ENCODE data around the gene SLC16A5. TPM values are rescaled to one million over a fixed set of nuclear protein-coding genes. Genes with fewer than 3 reads are reported as not detected.
"Not testable (repeated sequence)": the region's sequence is repeated elsewhere in the genome, so short reads cannot be mapped to it uniquely, and the experiment has no call there.

SLC16A5 gene
- polyA plus RNA-seq, 4 donors = 23.5 to 35.4 (median 32.2) TPM

DNA sequence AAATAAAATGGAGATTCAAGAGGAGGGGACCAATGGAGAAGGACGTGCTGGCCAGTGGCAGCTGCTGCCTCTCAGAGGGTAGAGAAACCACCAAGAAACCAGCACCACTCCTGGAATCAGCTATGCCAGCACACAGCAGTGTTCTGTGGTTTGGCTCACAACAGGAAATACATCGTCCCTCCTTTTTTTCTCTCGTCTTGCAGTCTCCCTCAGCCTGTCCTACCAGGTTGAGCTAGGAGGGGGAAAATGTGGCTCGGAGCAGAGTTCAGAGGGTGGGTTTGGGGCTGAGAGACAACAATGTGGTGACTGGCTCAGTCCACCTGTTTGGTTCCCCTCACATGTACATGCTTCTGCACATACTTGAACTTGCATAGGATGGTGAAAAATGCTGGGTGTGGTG is 19.9 kb upstream of the SLC16A5 start:
- FAIRE-seq (no peak), DNase-seq (no peak)
- no peaks in the 10 kb centered on the region for H3K4me1 ChIP-seq (ENCODE audit: control insufficient read depth in 3 of 3, insufficient read depth in 2 of 3, low read depth in 1 of 3, low read length in 2 of 3)
- H3K9me3 ChIP-seq (ENCODE audit: control insufficient read depth in 2 of 2, insufficient read depth in 1 of 2, low read depth in 1 of 2, low read length in 1 of 2) = no peaks in the 10 kb centered on the region
- H3K27ac ChIP-seq (ENCODE audit: low read depth in 1 of 3, low read length in 2 of 3) = no peak overlapping the region
- 57 to 75% (median 60%) methylated on average over 4 of the region's 4 CpGs for WGBS, 3 donors
- no peaks in the 10 kb centered on the region for H3K27me3 ChIP-seq (ENCODE audit: control insufficient read depth in 3 of 3, insufficient read depth in 3 of 3, low read length in 3 of 3)
- no peak overlapping the region for H3K4me3 ChIP-seq (ENCODE audit: low read depth in 1 of 3, low read length in 3 of 3)
- H3K36me3 ChIP-seq (ENCODE audit: control insufficient read depth in 3 of 3, insufficient read depth in 2 of 3, low read depth in 1 of 3, low read length in 3 of 3) = peaks cover 2 to 28% (median 3%) of the 10 kb centered on the region in 3 donors

DNA sequence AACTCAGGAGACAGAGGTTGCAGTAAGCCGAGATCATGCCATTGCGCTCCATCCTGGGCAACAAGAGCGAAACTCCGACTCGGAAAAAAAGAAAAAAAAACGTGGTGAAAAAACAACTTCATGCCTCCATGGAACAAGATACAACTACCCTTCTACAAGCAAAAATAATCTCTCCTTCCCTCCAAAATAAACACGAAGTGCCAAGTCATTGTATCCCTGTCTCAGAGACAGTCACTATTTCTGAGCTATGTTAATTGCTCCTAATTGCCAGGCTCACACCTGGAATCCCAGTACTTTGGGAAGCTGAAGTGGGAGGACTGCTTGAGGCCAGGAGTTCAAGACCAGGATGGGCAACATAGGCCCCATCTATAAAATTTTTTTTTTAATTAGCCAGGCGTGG is 19.0 kb upstream of the SLC16A5 start:
- Histone ChIP-seq H3K9me3 (ENCODE audit: control insufficient read depth in 2 of 2, insufficient read depth in 1 of 2, low read depth in 1 of 2, low read length in 1 of 2) (no peaks in the 10 kb centered on the region), H3K4me3 (ENCODE audit: low read depth in 1 of 3, low read length in 3 of 3) (no peak overlapping the region), H3K4me1 (ENCODE audit: control insufficient read depth in 3 of 3, insufficient read depth in 2 of 3, low read depth in 1 of 3, low read length in 2 of 3) (peaks cover 0 to under 1% (median 0%) of the 10 kb centered on the region in 3 donors), H3K27ac (ENCODE audit: low read depth in 1 of 3, low read length in 2 of 3) (no peak overlapping the region), H3K27me3 (ENCODE audit: control insufficient read depth in 3 of 3, insufficient read depth in 3 of 3, low read length in 3 of 3) (no peaks in the 10 kb centered on the region), H3K36me3 (ENCODE audit: control insufficient read depth in 3 of 3, insufficient read depth in 2 of 3, low read depth in 1 of 3, low read length in 3 of 3) (peaks cover 0 to 19% (median 3%) of the 10 kb centered on the region in 3 donors)
- DNase-seq = no peak
- 80 to 85% (median 83%) methylated on average over 8 of the region's 8 CpGs for WGBS, 3 donors
- no peak for FAIRE-seq

DNA sequence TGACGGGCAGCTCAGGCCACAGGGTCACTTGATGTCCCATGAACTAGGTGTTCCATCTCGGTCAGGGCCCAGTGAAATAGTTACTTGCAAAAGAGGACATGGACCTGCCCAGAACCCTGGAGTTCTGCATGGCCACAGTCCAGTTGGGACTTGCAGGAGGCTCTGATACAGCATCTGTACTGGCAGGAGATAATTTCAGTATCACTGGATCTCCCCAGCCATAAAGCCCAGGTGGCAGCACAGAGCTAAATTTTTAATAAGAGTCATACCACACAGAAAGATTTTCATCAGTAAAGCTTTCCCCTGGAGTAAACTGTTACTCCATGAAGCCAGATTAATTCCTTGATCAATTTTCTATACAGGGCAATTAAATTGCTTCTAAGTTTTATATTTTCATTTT is 18.0 kb upstream of the SLC16A5 start:
- Histone ChIP-seq H3K9me3 (ENCODE audit: control insufficient read depth in 2 of 2, insufficient read depth in 1 of 2, low read depth in 1 of 2, low read length in 1 of 2) (no peaks in the 10 kb centered on the region), H3K27me3 (ENCODE audit: control insufficient read depth in 3 of 3, insufficient read depth in 3 of 3, low read length in 3 of 3) (no peaks in the 10 kb centered on the region), H3K4me3 (ENCODE audit: low read depth in 1 of 3, low read length in 3 of 3) (no peak overlapping the region), H3K4me1 (ENCODE audit: control insufficient read depth in 3 of 3, insufficient read depth in 2 of 3, low read depth in 1 of 3, low read length in 2 of 3) (peaks cover 0 to 8% (median 0%) of the 10 kb centered on the region in 3 donors), H3K36me3 (ENCODE audit: control insufficient read depth in 3 of 3, insufficient read depth in 2 of 3, low read depth in 1 of 3, low read length in 3 of 3) (peaks cover 0 to 8% (median 0%) of the 10 kb centered on the region in 3 donors), H3K27ac (ENCODE audit: low read depth in 1 of 3, low read length in 2 of 3) (no peak overlapping the region)
- DNase-seq (peak; percentile 20 to 55), FAIRE-seq (no peak)
- WGBS, 3 donors = 70 to 90% (median 88%) methylated on average over 2 of the region's 2 CpGs

DNA sequence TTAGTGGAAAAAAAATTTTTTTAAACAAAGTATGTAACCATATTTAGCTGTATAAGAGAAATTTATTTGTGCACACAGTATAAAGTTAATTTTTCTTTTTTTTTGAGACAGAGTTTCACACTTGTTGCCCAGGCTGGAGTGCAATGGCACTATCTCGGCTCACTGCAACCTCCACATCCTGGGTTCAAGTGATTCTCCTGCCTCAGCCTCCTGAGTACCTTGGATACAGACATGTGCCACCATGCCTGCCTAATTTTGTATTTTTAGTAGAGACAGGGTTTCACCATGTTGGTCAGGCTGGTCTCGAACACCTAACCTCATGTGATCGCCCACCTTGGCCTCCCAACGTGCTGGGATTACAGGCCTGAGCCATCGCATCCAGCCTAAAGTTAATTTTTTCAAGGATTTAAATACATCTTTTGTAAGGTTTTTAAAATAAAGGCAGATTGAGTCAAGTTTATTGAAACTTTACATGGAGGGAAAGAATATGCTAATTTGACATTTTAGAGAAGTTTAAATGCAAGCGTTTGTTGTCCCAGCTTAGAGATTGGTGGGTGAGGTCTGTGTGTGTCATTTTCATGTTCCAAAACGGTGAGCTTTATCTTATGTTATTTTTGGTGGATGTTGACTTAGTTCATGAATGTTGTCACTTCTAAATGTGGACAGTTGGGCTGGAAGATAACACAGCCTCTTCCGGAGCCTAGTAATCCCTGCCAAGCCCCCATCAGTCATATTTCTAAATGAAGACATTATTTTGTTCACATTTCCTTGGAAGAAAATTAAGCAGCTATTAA is 16.1 kb upstream of the SLC16A5 start:
- not testable (repeated sequence) for FAIRE-seq; H3K4me1 ChIP-seq (ENCODE audit: control insufficient read depth in 3 of 3, insufficient read depth in 2 of 3, low read depth in 1 of 3, low read length in 2 of 3); H3K36me3 ChIP-seq (ENCODE audit: control insufficient read depth in 3 of 3, insufficient read depth in 2 of 3, low read depth in 1 of 3, low read length in 3 of 3); DNase-seq; H3K27me3 ChIP-seq (ENCODE audit: control insufficient read depth in 3 of 3, insufficient read depth in 3 of 3, low read length in 3 of 3); H3K9me3 ChIP-seq (ENCODE audit: control insufficient read depth in 2 of 2, insufficient read depth in 1 of 2, low read depth in 1 of 2, low read length in 1 of 2); H3K4me3 ChIP-seq (ENCODE audit: low read depth in 1 of 3, low read length in 3 of 3); H3K27ac ChIP-seq (ENCODE audit: low read depth in 1 of 3, low read length in 2 of 3)
- 86 to 95% (median 88%) methylated on average over 8 of the region's 8 CpGs for WGBS, 3 donors

DNA sequence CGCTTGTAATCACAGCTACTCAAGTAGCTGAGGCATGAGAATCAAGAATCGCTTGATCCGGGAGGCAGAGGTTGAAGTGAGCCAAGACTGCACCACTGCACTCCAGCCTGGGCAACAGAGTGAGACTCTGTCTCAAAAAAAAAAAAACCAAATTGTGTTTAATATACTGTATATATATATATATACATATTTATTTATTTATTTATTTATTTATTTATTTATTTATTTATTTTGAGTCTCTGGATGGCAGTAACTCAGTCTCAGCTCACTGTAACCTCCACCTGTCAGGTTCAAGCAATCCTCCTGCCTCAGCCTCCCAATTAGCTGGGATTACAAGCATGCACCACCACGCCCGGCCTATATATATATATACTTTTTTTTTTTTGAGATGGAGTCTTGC is 14.8 kb upstream of the SLC16A5 start:
- DNase-seq; H3K27ac ChIP-seq (ENCODE audit: low read depth in 1 of 3, low read length in 2 of 3); H3K4me3 ChIP-seq (ENCODE audit: low read depth in 1 of 3, low read length in 3 of 3); H3K27me3 ChIP-seq (ENCODE audit: control insufficient read depth in 3 of 3, insufficient read depth in 3 of 3, low read length in 3 of 3); H3K36me3 ChIP-seq (ENCODE audit: control insufficient read depth in 3 of 3, insufficient read depth in 2 of 3, low read depth in 1 of 3, low read length in 3 of 3); H3K9me3 ChIP-seq (ENCODE audit: control insufficient read depth in 2 of 2, insufficient read depth in 1 of 2, low read depth in 1 of 2, low read length in 1 of 2); FAIRE-seq: not testable (repeated sequence)
- WGBS, 3 donors = 93 to 99% (median 97%) methylated on average over 5 of the region's 5 CpGs
- peaks cover 0 to 17% (median 3%) of the 10 kb centered on the region in 3 donors for H3K4me1 ChIP-seq (ENCODE audit: control insufficient read depth in 3 of 3, insufficient read depth in 2 of 3, low read depth in 1 of 3, low read length in 2 of 3)

DNA sequence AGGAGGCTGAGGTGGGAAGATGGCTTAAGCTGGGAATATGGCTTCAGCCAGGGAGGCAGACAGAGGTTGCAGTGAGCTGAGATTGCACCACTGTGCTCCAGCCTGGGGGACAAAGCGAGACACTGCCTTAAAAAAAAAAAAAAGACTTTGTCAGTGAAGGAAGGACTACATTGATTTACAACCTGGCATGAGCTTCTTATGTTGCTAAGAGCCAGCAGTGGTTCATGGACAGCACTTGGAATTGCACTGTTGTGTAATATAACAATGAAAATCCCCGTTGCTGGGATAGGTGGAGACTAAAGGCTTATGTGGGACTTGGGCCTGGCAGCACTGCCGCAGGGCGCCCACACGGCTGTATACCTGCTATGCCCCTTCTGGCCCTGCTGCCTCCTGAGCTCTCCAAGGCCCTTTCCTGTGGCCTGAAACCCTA is 14.1 kb upstream of the SLC16A5 start:
- Histone ChIP-seq H3K4me3 (ENCODE audit: low read depth in 1 of 3, low read length in 3 of 3) (no peak overlapping the region), H3K9me3 (ENCODE audit: control insufficient read depth in 2 of 2, insufficient read depth in 1 of 2, low read depth in 1 of 2, low read length in 1 of 2) (no peaks in the 10 kb centered on the region), H3K27me3 (ENCODE audit: control insufficient read depth in 3 of 3, insufficient read depth in 3 of 3, low read length in 3 of 3) (no peaks in the 10 kb centered on the region), H3K27ac (ENCODE audit: low read depth in 1 of 3, low read length in 2 of 3) (peak overlapping the region in 1 of 3 donors; percentile 35), H3K4me1 (ENCODE audit: control insufficient read depth in 3 of 3, insufficient read depth in 2 of 3, low read depth in 1 of 3, low read length in 2 of 3) (peaks cover 5 to 24% (median 7%) of the 10 kb centered on the region in 3 donors), H3K36me3 (ENCODE audit: control insufficient read depth in 3 of 3, insufficient read depth in 2 of 3, low read depth in 1 of 3, low read length in 3 of 3) (no peaks in the 10 kb centered on the region)
- no peak for FAIRE-seq
- peak in 1 of 2 donors; percentile 80 for DNase-seq
- WGBS, 3 donors = 74 to 78% (median 78%) methylated on average over 5 of the region's 5 CpGs

DNA sequence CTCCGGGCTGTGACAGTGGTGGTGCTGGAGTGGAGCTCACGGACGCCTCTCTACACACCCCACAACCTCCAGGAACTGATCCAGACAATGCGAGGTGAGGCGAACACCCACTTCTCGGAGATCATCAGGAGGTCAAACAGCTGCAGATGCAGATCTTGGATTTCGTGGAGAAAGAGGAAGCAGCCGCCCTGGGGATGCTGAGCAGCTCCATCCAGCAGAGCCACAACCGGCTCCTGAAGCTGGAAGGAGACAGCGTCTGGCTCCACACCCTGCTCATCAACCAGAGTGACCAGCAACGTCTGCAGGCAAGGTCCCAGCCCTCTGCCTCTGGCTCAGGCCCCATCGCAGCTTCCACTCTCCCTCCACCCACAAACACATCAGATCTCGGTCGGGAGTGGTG is 13.2 kb upstream of the SLC16A5 start:
- DNase-seq = no peak
- Histone ChIP-seq H3K27me3 (ENCODE audit: control insufficient read depth in 3 of 3, insufficient read depth in 3 of 3, low read length in 3 of 3) (no peaks in the 10 kb centered on the region), H3K4me3 (ENCODE audit: low read depth in 1 of 3, low read length in 3 of 3) (no peak overlapping the region), H3K4me1 (ENCODE audit: control insufficient read depth in 3 of 3, insufficient read depth in 2 of 3, low read depth in 1 of 3, low read length in 2 of 3) (peaks cover 5 to 33% (median 7%) of the 10 kb centered on the region in 3 donors), H3K27ac (ENCODE audit: low read depth in 1 of 3, low read length in 2 of 3) (no peak overlapping the region), H3K9me3 (ENCODE audit: control insufficient read depth in 2 of 2, insufficient read depth in 1 of 2, low read depth in 1 of 2, low read length in 1 of 2) (no peaks in the 10 kb centered on the region), H3K36me3 (ENCODE audit: control insufficient read depth in 3 of 3, insufficient read depth in 2 of 3, low read depth in 1 of 3, low read length in 3 of 3) (no peaks in the 10 kb centered on the region)
- no peak for FAIRE-seq
- 78 to 90% (median 88%) methylated on average over 14 of the region's 14 CpGs for WGBS, 3 donors

DNA sequence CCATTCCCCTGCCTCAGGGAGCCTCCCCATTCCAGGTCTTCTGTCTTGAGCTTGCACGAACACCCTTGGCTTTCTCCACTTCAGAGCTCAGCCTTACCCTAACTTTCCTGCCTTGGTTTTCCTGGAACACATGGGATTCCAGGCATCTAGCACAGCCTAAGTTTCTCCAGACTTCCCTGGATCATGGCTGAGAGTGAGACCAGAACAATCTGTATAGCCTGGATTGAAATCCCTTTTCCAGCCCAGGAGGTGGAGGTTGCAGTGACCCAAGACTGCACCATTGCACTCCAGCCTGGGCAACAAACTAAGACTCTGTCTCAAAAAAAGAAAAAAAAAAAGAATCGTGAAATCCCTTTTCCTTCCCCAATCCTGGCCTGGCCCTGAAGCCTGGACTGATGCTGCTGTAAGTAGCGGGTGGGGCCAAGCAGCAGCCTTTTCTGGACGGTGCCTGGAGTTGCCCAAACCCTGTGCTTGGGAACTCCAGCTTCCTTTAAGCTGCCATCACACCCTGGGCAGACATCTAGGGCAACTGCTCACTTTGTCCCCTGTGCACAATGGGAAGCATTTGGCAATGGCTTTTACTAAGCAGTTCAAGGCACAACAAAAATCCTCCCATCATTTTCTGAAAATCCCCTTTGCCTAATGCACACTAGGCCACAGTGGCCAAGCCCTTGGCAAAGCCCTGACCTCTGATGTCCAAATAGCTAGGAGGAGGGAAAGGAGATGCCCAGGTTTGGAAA is 12.0 kb upstream of the SLC16A5 start:
- 57 to 64% (median 63%) methylated on average over 4 of the region's 4 CpGs for WGBS, 3 donors
- Histone ChIP-seq H3K36me3 (ENCODE audit: control insufficient read depth in 3 of 3, insufficient read depth in 2 of 3, low read depth in 1 of 3, low read length in 3 of 3) (no peaks in the 10 kb centered on the region), H3K4me3 (ENCODE audit: low read depth in 1 of 3, low read length in 3 of 3) (no peak overlapping the region), H3K27ac (ENCODE audit: low read depth in 1 of 3, low read length in 2 of 3) (no peak overlapping the region), H3K9me3 (ENCODE audit: control insufficient read depth in 2 of 2, insufficient read depth in 1 of 2, low read depth in 1 of 2, low read length in 1 of 2) (no peaks in the 10 kb centered on the region), H3K27me3 (ENCODE audit: control insufficient read depth in 3 of 3, insufficient read depth in 3 of 3, low read length in 3 of 3) (no peaks in the 10 kb centered on the region), H3K4me1 (ENCODE audit: control insufficient read depth in 3 of 3, insufficient read depth in 2 of 3, low read depth in 1 of 3, low read length in 2 of 3) (peaks cover 5 to 43% (median 7%) of the 10 kb centered on the region in 3 donors)
- DNase-seq (no peak), FAIRE-seq (no peak)

All from small intestine (tissue), 7 donors.